ENCODE results near the gene PCAT7.
A peak's percentile ranks its signal among the peaks of the same experiment; 100 is the strongest.
"Not testable (repeated sequence)": the region's sequence is repeated elsewhere in the genome, so short reads cannot be mapped to it uniquely, and the experiment has no call there.

PCAT7 gene

GRCh38 chr9:94564279-94564678 lies 9.4 kb downstream of the PCAT7 start:
- DNase-seq, result not testable (repeated sequence)

DNA sequence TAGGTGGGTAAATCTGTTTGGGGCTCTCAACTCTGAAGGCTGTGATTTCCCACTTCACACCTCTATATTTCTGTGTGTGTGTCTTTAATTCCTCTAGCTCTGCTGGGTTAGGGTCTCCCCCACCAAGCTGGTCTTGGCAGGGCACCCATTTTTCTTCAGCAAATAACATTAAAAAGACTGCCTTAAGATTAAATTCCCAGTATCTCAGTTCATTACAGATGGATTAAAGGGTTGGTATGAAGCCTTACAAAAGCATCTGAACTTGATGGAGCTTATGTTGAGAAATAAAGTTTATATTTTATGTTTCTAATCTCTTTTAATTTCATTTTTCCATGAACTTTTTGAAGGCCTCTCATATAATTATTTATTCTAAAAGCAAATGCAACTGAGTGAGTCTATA lies 11.7 kb downstream of the PCAT7 start:
- no peak for DNase-seq

- DNase-seq, result no peak
Observed at GRCh38 chr9:94567271-94567670, 12.4 kb downstream of the PCAT7 start.

DNA sequence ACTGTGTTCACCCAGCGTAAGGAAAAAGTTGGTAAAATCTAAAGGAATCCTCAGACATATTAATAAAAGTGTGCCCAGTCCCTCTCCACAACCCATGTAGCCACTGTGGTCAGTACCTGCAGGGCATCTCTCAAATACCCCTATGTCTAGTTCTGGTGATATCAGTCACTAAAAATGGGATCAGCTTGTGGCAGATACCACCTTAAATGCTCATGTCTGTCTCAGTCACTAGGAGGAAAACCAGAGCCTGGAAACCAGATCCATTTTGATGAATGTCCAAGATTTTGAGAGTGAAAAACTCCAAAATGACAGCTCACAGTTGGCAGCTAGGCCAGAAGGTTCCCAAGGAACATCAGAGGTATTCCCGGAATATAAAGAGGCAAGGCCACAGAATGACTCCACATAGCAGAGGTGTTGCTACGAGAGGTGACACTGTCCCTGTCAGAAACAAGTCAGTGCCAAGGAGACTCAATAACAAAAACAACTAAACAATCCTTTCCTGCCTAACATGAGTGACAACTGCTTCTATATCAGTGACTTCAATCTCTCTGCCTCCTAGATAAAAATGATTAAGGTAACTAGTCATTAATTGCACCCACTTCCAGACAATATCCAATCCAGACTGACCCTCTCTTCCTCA lies 13.5 kb downstream of the PCAT7 start:
- no peak for DNase-seq

- DNase-seq, result no peak
Observed at GRCh38 chr9:94568972-94569712, 14.3 kb downstream of the PCAT7 start.

- no peak for DNase-seq
Observed at GRCh38 chr9:94576131-94576530, 21.2 kb downstream of the PCAT7 start.

- no peak for DNase-seq
Observed at GRCh38 chr9:94577036-94577435, 22.2 kb downstream of the PCAT7 start.

GRCh38 chr9:94577571-94577970 lies 22.7 kb downstream of the PCAT7 start:
- no peak for DNase-seq

DNA sequence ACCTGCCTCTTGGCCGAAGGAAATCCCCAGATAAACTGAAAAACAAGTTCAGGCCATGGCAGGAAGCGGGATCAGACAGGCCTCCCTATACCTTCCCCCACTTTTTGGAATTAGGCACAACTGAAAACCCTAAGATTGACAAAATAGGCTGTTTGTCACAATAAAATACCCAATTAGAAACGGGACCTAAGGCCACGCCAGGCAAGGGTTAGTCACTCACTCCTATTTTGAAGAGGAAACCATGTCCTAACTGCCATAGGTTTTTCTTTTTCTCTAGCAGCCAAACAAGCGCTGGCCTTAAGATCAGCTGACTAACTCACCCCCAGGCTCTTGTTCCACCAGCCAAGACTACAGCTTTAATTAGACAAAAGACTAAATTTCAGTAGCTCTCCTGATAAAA lies 26.8 kb downstream of the PCAT7 start:
- DNase-seq, result no peak

DNA sequence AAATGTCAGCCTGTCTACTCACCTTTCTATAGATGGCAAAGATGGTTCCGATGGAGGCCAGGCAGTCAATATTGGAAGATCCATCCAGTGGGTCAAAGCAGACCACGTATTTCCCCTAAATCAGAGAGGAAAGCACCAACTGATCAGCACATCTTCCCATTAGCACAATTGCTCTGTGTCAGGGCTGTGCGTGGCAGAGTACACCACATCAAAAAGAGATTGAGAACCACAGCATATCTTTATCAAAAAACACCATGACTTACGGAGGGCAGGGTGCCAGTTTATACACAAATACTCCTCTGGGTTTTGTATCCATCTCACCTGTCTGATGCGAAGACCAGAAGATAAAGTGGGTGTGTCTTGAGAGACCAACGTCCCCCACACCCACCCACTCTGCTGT lies 29.7 kb downstream of the PCAT7 start:
- no peak for DNase-seq

- no peak for DNase-seq
Observed at GRCh38 chr9:94586316-94586715, 31.4 kb downstream of the PCAT7 start.

GRCh38 chr9:94586814-94587213 lies 31.9 kb downstream of the PCAT7 start:
- DNase-seq, result no peak

DNA sequence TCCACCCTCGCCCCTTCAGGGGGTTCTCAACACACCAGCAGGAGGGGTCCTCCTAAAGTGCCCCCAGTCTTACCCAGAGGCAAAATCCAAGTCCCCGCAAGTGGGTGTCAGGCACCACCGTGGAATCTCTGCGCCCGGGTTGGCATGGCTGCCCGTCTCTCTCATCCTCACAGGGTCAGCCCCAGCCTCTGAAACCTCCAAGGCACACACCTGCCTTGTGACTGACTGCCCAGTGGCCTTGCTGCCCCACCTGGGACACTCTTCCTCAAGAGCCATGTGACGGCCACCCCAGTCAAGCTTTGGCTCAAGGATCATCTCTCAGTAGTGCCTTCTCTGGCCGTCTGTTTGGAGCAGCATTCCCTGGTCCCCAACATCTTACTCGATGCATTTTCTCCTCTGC lies 33.8 kb downstream of the PCAT7 start:
- no peak for DNase-seq

DNA sequence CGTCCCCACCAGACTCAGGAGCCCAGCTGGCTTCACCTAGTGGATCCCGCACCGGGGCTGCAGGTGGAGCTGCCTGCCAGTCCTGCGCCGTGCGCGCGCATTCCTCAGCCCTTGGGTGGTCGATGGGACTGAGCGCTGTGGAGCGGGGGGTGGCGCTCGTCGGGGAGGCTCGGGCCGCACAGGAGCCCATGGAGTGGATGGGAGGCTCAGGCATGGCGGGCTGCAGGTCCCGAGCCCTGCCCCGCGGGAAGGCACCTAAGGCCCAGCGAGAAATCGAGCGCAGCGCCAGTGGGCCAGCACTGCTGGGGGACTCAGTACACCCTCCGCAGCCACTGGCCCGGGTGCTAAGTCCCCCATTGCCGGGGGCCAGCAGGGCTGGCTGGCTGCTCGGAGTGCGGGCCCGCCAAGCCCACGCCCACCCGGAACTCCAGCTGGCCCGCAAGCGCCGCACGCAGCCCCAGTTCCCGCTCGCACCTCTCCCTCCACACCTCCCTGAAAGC lies 36.2 kb downstream of the PCAT7 start:
- not testable (repeated sequence) for DNase-seq

GRCh38 chr9:94591876-94592275 lies 37.0 kb downstream of the PCAT7 start:
- no peak for DNase-seq

DNA sequence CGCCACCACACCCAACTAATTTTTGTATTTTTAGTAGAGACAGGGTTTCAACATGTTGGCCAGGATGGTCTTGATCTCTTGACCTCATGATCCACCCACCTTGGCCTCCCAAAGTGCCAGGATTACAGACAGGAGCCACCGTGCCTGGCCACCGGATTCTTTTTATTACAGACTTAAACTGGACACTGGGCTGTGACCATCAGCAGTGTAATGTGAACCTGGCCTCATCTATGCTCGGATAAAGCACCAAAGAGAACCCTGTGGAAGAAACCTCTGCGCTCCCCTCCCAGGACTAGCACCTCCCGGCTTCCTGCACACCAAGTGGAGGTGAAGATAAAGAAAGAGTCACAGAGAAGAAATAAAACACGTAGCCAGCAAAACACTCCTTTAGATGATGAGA lies 37.8 kb downstream of the PCAT7 start:
- DNase-seq, result not testable (repeated sequence)

GRCh38 chr9:94593459-94594345 lies 38.8 kb downstream of the PCAT7 start, which contains the start of gene FBP2:
FBP2 (minus strand) TSS chr9:94593824; CDS start chr9:94593726, 98 bp downstream.
- DNase-seq, result no peak

GRCh38 chr9:94599102-94599501 lies 44.2 kb downstream of the PCAT7 start:
- DNase-seq, result no peak

DNA sequence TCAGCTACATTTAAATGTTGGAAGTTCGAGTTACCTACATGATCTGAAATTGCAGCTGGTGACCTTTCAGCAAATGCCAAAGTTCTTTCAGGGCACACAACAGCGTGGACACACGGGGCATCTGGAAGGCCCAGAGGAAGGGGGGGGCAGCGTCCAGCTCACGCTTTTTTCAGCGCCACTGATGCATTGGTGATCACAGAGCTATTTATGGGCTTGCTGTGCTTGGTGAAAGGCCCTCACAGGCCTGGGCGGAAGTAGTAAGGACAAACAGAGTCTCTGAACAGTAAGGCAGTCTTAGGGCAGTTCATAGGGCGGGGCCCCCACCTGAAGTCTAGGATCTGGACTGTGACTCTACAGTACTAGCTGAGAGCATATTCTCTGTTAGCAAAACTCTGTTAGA lies 45.4 kb downstream of the PCAT7 start:
- DNase-seq, result no peak

DNA sequence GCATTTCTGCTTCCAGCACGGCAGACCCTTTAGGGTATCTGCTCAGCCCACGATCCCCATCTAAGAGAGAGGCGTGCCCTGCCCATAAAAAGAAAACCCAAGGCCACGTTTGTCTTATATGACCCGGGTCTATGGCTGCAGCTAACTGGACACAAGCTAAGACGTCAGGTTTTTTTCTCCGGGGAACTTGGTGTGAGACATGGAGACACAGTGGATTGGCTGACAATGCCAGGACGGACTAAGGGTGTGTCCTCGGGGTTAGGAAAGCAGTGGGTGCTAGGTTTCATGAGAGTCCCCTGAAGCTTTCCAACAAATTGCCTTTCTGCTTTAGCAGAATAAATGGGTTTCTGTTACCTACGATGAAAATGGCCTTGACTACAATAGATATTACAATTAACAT lies 45.8 kb downstream of the PCAT7 start:
- no peak for DNase-seq

- no peak for DNase-seq
Observed at GRCh38 chr9:94602666-94603065, 47.8 kb downstream of the PCAT7 start.

DNA sequence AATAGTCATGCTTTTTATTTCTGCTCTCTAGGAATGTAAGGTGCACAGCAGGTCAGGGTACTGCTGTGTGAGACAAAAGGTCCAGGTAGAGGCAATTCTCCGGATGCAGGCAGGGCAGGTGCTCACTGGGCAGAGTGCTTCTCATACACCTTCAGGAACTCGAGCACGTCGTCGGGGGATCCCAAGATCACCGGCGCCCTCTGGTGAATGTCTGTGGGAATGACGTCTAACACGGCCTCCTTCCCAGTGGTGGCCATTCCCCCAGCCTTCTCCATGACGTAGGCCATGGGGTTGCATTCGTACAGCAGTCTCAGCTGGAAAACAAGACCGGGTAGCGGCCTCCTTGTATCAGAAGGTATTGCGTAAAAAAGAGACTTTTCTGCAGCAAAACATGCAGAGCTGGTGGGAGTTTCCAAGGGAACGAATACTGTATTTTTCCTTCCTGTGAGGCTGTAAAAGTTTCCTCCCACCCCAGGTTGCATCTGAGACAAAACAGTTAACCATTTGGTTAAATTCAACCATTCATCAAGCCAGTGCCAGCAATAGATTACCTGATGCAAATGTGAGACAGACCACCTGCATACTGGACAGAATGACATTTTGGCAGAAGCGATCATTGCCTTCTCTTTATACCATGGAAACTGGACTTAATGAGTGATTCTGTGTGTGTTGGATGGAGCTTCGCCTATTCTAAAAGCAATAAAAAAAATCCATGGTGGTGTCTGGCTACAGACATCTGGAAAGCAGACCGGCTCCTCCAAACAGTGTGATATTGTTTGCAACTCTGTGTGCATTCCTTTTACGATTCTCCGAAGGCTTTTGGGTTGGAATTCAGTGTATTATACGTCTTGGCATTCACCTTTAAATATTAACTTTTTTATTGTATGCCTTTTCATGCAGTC lies 48.6 kb downstream of the PCAT7 start:
- DNase-seq, result peak in 1 of 2 experiments; percentile 37

All from SW 1271 (cell line).